Stimulated activated CD4-positive, alpha-beta T cell treated with anti-CD3 and anti-CD28 coated beads, Interleukin-1b, Interleukin-23, amount 100 ng/mL, for 1 hour (primary cell): ENCODE measurements around the gene UBE2F.

Source experiments
- DNase-seq, 2 donors: peaks; one replicate each; pipeline ENCODE4 v3.0.0-alpha.2; 2020; ENCODE audit warnings: low read depth in 2 of 2

Gene UBE2F

DNA sequence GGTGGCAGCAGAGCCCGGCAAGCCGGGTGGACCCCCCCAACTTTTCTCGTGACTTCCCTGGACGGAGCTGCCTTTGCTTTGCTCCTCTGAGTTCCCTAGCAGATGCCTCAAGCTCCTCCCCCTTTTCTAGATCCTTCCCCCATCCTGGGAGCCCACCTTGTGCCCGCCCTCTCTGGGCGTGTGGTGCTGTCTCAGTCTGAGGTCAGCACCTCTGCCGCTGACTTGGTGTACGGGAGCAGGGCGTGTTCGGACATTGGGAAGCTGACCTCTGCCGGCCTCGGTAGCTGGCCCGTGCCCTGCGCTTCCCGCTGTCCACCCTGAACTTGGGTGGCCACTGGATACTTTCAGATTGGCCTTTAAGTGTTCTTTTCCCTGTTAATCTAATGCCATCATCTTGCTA, 113.7 kb downstream of the UBE2F start:
- DNase-seq = no peak

DNA sequence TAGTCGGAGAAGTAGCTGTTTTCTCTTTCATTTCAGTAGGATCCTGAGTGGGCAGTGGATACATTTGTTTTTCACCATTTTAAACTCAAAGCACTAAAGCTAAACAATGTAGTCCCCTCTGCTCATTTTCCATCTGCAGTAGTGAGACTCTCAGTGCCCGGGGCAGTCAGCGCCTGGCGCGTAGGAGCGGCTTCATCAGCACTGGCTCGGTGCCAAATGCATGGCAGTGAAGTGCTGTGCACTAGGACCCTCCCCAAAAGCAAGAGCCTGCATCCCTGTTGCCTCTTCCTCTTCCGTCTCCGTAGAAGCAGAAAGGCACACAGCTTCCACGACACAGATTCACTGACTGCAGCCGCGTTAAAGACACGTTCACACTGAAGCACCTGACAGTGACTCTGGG, 114.3 kb downstream of the UBE2F start:
- DNase-seq = no peak

DNA sequence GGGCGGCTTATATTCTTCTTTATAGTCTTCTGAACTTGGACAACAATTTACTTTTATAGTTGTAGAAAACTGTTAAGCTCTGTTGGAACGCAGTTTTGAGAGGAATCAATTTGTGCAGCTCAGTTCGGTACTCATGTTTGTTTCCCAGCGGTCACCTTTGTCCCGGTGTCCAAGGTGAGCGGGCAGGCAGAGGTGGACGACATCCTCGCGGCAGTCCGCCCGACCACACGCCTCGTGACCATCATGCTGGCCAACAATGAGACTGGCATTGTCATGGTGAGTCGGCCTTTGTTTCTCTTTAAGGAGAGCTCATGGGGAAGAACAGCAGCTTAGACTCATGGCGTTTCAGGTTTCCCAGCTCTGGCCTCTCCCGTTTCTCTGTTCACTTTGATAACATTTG, 114.7 kb downstream of the UBE2F start:
- no peak for DNase-seq

DNA sequence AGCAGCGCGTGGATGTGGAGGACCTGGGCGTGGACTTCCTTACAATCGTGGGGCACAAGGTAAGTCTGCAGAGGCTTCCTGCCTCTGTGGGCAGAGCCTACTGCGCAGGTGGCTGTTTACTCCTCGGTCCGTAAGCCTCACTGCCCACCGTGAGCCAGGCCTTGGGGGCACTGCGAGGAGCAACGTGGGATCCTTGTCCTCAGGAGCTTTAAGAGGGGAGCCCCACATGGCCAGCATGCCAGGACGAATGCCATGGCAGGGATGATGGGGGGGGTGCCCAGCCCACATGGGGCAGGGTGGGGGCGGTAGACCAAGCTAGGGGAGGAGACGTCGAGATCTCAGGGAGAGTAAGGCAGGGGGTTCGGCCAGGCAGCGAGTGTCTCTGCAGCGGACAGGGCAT, 115.3 kb downstream of the UBE2F start:
- DNase-seq = no peak

DNA sequence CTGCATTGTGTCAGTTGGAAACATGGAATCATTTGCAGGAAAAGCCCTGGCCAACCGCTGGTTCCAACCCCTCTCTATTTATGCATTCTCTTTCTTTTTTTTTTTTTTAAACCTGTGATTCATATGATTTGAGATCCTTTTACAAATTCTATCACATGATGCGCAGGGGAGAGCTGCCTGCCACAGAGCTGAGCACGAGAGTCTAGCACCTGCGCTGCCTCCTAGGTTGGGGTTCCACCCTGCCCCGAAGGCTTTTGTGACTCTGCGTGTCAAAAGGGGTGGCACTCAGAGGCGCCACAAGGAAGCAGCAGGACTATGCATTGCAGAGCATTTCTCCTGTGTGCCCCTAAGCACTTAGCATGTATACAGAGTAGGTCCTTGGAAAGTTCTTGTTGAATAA, 116.0 kb downstream of the UBE2F start:
- DNase-seq = no peak

DNA sequence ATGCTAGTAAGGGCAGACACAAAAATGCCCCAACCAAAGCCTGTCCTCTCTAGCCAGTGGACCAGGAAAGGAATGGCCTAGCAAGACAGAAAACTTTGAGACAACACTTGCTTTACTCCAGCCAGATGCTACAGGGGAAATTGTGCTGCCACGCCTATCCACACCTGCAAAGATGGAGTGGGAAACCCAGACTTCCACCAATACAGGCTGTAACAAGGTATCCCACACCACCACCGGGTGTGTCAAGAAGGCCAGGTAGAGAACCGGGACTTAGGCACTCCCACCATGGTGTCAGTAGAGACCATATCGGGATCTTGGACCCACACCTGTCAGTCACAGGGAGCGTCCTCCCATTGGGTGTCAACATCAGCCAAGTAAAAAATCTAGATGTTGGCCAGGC, 117.1 kb downstream of the UBE2F start:
- DNase-seq = no peak

DNA sequence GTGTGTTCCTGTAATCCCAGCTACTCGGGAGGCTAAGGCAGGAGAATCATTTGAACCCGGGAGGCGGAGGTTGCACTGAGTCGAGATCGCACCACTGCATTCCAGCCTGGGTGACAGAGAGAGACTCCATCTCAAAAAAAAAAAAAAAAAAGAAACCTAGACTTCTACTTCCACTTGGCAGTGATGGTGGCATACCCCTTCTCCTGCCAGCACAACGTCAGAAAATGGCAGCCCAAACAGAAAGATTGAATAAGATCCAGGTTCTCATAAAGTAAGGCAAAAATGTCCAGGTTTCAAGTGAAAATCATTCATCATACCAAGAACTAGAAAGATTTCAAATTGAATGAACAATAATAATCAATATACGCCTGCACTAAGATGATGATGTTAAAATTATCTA, 117.9 kb downstream of the UBE2F start:
- DNase-seq = no peak

DNA sequence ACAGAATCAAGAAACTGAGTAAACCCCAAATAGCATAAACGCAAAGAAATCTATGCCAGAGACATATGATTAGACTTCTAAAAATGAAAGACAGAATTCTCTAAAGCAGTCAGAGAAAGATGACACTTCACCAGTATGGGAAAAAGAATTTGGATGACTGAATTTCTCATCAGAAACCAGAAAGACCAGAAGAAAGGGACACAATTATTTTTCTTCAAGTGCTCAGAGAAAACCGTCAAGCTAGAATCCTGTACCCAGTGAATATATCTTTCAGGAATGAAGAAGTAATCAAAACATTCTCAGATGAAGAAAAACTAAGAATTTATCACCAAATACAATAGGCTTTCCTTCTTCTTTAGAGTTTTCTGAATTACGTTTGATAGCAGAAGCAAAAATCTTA, 119.1 kb downstream of the UBE2F start:
- DNase-seq = no peak

DNA sequence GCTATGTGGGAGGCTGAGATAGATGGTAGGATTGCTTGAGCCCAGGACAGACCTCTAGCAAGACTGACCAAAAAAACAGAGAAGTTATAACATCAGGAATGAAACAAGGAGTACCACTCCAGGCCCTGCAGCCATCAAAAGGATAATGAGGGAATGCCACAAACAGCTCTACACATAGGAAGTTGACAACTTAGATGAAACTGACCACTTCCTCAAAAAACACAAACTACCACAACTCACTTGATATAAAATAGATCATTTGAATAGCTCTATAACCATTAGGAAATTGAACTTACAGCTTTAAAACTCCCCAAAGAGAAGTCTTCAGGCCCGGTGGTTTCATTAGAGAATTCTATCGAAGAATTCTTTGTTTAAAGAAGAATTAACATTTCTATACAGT, 120.4 kb downstream of the UBE2F start:
- DNase-seq = no peak

DNA sequence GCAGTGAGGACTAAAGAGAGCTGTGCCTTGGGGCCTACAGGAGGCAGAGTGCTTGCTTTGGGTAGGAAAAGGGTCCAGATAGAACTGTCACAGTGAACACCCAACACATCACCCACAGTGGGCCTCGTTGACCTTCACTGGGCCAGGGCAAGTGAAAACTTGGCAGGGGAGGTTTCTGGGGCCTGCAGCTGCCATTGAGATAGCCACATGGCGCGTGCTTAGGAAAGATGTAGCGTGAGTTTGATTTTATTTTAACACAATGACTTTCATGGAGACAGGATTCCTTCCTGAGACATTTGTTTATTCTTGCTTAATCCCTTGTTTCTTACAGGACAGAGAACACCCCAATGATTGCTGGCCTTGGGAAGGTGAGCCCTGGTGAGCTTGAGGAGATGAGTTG, 124.1 kb downstream of the UBE2F start:
- DNase-seq = no peak

DNA sequence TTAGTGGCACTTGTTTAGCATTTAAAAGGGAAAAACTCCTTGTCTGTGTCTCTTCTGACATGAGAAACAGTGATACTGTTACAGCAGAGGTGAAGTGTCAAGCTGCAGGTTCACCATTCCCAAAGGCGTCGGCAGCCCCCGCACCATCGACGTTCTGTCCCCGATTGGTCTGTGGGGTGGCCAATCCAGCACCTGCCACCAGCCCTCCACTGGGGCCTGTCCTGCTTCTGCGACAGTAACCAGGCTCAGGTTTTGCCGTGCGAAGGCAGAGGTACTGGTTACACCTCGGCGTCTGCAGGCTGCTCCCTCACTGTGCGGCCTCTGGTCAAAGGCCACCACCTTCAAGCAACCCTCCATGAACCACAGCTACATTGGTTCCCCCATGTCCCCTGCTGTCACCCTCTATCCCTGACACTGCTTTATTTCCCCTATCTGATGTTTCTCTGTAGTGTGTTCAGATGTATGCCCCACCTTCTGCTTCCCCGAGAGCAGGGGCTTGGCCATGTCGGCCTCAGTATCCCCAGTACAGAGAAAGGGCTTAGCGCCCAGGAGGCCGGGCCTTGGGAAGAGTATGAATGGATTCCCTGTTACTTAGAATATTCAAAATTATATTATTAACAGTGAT, 124.7 kb downstream of the UBE2F start:
- no peak for DNase-seq
